Endometrial microvascular endothelial cells (primary cell): ENCODE results near the gene DNAJC11. TPM values are rescaled to one million over a fixed set of nuclear protein-coding genes. Genes with fewer than 3 reads are reported as not detected.
"Not testable (repeated sequence)": the region's sequence is repeated elsewhere in the genome, so short reads cannot be mapped to it uniquely, and the experiment has no call there.

Experiments
- in situ Hi-C: cut with HindIII; loops from 2 replicates; pipeline ENCODE4 v1.10.0; 2017; ENCODE audit warnings: low sequenced_read_pairs, low pct_unique_long_range_greater_than_20kb; ENCODE audit errors: inconsistent ontology term
- total RNA-seq: library from RNA; depleted of rRNA; stranded (reverse); fragments of >200 nt; gene quantifications from one replicate; pipeline ENCODE4 v1.2.3, GENCODE V29; 2015; ENCODE audit errors: inconsistent ontology term

The DNAJC11 gene
- total RNA-seq, 1 donor from 2014 or later = 38.1 TPM

DNA sequence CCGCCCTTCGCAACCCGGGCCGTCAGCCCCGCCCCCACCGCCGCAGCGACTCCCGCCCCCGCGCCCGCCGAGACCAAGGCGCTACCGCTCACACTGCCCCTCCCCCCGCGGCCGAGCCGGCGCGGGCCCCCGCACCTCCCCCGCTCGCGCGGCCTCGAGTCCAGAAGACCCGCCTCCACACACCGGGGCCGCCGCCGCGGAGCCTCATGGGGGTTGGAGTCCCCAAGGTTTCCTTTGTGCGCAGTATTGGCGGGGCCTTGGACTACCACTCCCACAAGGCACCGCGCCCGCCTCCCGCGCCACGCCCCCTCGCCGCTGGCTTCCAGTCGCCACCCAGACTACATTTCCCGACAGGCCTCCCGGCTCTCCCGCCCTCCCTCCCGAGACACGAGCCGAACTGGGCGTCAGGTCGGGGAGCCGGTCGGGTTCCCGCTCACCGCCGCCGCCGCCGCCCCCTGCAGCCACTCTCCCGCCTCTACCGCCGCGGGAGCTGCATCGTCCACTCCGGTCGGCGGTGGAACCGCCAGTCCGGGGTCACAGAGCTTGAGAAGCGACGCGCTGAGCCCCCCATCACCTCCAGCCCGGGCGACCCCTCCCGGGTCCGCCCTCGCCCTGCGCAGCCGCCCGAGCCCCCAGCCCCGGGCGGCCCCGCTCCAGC, 88.1 kb downstream of the DNAJC11 start, which contains the start of gene PHF13:
PHF13 (plus strand) TSS at position 371 of the 658 bp plus-strand sequence. CDS start 336 bp downstream, outside the sequence.
- in situ Hi-C loops = no loop called here

DNA sequence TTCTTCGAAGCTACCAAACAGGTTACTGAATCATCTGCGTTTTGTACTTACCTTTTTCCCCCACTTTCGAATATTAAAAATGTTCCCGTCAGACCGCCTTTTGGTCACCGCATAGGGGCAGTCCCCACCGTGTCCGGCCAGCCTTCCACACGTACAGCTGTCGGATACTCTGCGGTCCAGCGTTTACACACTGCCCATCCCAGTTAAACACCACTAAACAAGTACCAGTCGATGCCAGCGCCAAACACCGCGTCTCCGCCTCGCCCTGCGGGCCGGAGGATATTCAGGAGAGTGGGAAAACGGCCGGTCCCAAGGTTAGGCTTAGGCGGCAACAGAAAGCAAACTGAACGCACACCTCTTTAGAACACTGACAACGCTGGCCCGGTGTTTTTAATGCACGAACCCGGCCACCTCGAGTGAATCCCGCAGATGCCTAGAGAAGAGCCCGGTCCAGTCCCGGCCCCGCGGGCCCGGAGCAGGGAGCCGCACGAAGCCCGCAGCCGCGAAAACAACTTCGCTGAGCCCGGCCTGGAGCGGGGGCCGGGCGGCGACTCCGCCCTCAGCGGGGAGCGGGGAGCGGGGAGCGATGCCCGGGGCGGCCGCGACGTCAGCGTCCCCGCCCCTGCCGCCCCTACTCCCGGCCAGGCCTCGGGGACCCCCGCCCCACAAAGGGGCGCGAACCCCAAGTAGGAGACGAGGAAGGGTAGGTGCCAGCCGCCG, 88.8 kb downstream of the DNAJC11 start:
- in situ Hi-C loops = no loop called here

DNA sequence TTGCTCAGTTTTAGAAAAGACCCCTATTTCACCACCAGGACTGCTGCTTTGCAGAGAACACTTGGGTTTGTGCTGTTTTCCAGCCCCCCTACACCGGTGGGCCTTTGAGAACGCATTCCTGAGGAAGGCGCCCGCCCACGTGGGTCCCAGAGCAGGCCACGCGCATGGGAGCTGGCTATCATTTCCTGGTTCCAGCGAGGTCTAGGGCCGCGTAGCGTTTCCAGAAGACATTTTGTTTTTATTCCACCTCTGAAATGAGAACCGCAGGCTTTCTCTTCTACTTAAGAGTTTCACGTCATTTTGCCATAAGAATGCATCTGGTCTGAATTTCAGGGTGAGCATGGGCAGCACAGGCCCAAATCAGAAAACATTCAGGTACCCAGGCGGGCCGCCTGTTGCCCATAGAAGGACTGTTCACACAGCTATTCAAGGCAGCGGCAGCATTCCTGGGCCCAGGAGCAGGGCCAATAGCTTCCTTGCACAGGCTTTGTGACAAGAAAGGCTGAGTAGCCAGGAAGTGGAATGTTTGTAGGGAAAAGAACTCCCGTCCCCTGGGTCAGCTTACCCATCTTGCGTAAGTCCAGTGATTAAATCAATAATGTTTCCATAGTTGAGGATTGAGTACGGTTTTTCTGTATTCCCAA, 97.6 kb downstream of the DNAJC11 start:
- in situ Hi-C loops = no loop called here

DNA sequence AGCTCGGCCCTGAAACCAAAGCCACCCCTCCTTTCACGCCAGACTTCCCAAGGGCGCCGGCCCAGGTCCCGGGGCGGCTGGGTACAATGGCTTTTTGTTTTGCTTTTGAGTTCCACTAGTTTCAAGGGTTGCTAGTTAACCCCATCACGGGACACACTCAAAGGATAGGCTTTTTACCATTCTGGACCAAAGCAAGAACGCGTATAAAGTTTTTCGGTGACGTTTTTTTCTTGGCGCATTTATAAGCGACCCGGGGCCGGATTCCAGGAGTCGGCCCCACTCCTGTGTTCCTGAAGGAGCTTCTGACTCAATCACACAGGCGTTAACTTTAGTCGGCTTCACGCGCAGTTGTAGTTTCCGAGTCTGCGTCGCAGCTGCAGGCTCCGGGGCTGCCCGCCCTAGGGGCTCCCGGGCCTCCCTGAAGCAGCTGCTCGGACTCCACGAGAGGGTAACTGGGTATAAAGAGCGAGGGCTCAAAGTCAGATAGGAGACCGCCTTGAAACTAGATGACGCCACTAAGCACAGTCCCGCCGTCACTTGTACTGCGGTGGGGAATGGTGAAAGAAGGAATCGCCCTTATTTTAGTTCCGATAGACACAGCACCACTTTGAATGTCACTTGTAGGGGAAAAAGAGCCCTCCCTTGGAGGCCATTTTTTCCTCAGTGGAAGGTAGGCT, 98.2 kb downstream of the DNAJC11 start:
- in situ Hi-C loops = no loop called here

DNA sequence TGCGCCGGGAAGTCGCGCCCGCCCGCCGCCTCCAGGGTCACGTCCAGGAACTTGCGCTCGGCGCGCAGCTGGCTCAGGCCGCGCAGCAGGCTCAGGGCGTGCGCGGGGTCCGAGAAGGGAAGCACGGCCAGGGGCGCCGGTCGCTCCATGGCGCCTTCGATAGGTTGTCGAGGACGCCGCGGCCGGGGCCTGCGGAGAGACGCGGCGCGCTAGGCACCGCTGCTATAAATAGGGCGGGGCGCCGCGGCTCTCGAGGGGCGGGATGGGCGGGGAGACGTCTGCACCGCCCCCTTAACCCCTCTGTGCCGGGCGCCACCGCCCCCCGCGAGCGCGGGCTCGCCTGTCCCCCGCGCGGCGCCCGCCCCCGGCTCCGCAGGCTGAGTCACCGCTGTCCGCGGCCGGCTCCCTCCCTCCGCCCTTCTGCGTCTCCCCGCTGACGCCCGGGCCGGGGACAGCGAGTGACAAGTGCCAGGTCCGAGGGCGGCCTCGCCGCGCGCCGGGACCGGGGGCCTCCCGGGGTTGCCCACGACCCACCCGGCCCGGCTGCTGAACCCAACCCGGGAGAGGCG, 98.9 kb downstream of the DNAJC11 start, which contains the start of gene KLHL21:
KLHL21 (minus strand) TSS at position 201 of the 569 bp plus-strand sequence; CDS start at position 149, 52 bp downstream.
- in situ Hi-C loops = no loop called here

DNA sequence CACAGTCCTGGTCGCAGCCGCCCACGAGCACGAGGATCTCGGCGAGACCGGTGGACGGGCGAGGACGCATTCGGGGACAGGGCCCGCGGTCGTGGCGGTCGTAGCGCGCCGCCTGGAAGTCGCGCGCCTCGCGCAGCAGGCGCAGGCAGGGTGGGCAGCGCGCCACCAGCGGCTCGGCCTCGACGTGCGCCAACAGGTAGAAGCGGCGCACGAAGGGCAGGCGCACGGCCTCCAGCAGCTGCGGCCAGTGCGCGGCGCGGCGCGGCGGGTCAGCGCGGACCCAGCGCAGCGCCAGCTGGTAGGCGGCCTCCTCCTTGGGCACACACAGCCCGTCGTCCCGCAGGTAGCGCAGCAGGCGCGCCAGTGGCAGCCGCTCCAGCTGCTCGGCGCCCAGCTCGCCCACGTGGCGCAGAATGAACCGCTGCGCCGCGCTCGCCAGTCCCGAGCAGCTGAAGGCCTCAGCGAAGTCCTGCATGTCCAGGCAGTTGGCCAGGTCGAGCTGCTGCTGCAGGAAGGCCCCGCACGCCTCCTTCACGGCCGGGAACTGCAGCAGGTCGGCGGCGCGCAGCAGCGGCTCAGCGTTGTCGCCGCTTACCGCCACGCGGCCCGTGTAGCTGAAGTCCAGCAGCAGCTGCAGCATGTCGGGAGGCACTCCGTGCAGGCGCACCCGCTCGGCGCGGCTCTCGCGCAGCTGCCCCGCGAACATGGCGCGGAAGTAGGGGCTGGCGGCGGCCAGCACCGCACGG, 99.5 kb downstream of the DNAJC11 start:
- in situ Hi-C loops = no loop called here

DNA sequence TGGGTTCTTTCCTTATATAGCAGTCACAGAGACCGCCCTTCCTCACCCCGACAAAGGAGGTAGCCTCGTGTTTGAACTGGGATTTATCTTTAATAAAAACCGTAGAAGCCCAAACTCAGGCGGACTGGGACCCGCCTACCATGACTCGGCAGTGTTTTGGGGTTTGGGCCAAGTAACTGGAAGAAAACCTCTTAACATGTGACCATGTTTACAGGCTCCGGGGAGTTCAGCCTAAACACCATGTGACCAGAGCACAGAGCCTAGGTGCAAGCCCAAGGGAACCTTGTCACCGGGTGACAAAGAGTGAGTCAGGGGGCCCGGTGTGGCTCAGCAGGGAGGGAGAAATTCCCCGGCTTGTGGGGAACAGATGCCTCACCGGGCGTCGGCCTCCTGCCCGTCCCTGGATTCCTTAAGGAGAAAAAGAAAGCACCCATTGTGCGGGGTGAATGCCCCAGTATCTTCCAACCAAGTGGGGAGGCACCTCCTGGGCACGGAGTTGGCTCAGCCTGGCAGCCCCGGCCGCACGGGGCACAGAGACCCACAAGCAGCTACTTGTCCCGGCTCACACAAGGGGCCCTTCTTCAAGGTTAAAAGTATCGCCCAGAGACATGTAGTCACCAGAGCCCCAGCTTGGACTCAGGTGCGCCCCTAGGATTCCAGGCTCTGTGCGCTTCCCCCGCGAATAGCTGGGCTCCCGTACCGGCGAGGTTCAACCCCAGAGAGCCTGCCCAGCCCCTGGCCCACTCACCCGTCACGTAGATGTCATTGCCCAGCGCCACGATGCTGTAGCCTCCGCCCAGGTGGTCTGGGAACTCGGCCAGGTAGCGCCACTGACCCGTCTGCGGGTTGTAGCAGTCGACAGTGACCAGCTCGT, 100.3 kb downstream of the DNAJC11 start:
- in situ Hi-C loops = no loop called here

DNA sequence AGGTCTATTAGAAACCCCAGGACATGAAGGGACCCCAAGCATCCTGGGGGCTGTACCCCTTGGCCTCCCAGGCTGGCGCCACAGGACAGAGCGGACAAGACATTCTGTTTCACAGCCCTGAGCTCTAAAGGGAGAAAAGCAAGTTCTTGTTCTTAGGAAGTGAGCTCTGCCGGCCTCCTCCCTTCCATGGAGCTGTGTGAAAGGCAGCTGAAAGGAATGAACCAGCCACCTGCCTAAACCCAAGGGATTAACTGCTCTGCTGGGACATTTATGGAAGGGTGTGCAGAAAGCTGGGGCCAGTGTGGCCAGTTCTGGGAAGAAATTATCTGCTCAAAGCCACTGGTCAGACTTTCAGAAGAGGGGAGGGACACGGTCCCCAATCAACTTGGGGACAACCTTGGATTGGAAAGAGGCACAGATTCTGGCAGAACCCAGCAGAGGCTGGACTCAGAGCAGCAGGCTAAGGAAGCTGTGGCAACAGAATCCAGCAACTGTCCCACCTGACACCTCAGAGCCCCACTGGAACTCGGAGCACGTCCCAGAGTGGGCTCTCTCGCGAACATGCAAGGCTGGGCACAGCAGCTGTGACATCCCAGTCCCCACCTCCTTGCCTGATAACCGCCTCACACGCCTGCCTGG, 101.1 kb downstream of the DNAJC11 start:
- in situ Hi-C loops = no loop called here

DNA sequence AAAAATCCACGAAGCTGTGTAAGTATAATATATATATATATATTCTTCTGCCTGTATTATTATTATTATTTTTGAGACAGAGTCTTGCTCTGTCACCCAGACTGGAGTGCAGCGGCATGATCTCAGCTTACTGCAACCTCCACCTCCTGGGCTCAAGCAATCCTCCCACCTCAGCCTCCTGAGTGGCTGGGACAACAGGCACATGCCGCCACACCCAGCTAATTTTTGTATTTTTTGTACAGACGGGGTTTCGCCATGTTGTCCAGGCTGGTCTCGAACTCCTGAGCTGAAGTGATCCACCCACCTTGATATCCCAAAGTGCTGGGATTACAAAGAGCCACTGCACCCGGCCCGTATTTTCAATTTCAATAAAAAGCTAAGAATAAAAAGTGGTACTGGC, 101.6 kb downstream of the DNAJC11 start:
- in situ Hi-C loops = not testable (repeated sequence)

DNA sequence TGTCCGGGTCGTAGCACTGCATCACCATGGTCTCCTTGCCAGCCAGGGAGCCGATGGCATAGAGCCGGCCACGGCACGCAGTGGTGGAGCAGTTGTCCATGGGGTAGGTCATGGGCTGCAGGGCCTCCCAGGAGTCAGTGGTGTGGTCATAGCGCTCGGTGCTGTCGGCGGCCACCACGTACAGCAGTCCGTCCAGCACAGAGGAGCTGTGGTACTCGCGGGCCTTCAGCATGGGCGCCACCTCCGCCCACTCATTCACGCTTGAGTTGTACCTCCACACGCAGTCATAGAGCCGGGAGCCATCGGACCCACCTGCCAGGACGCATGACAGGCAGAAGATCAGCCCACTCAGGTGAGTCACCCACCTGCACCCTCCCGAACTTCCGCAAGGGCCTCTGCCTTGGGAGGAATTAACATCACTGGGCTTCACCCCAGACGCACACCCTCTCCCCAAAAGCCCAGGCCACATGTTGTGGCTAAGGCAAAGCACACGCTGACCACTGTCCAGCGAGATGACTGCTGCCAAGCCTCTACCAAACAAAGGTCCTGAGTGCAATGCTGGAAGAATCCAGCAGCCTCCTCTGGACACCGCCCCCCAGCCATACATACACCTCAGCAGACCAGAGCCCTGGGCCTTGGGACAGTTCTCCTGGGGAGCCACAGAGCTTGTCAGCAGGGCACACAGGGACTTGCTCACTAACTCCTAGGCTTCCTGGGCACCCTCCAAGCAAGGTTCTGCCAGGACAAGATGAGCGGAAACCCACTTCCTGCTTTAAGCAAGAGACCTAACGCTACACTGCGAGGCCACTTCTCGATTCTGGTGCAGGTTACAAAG, 102.3 kb downstream of the DNAJC11 start:
- in situ Hi-C loops = no loop called here

DNA sequence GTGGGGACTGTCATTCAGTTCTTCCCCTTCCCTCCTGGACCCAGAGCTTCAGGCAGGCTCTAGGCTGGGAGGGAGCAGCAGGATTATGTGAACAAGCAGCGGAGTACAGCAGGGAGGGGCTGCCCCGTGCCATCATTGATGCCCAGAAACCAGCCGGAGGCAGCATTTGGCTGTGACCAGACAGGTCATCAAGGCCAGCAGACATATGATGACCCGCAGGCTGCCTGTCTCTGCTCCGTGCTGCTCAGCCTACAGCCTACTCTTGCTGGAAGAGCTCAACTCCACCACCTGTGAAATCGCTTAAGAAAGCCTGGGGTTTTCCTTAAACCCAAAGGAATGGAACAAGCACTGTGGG, 103.9 kb downstream of the DNAJC11 start:
- in situ Hi-C loops = no loop called here

DNA sequence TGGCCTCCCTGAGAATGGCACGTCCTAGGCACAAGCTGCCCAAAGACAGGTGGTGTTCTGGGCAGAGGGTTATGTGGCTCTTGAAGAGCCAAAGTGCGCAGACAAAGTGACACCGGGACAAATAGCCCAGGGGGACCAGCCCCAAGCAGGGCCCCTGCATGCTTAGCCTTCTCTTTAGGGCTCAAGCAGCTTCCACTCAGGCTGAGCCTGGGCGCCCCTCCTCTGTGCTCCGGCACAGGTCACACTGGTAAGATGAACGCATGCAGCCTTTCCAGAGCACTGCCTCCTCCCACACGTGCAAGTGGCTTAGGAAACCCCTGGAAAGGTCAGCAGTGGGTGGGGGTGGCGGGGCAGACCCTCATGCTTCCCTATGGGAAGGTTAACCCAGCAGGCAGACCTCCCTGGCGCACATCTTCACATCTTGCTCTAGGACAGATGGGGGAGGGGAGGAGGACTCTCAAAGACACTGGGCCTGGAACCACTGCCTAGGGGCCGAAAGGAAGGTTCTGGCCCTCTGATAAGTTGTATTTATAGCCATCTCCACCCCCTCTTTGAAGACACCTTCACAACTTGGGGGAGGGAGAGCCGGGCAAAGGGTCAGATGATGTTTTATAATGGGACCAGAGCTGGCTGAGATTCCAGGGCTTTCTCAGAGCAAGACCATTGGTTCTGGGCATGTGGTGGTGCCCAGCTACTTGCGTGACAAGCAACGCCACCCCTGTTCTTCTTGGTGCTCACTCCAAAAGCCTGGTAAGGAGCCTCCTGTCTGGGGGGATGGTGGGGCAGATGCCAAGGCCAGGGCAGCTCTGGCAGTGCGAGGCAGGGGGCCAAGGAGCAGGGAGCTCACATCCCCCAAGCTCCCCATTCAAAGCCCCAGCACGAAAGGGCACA, 104.5 kb downstream of the DNAJC11 start:
- in situ Hi-C loops = no loop called here

DNA sequence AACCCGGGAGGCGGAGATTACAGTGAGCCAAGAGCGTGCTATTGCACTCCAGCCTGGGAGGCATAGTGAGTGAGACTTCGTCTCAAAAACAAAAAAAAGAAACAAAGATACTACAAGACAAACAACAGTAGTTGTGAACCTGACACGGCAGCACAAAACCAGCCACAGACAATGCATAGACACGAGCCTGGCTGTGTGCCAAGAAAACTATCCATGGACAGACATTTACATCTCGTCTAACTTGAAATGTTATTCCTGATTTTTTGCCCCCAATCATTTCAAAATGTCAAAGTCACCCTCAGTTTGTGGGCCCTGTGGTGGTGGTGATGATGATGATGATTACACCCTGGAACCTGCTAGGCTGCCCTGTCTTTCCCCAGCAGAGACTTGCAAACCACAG, 105.3 kb downstream of the DNAJC11 start:
- in situ Hi-C loops = no loop called here

DNA sequence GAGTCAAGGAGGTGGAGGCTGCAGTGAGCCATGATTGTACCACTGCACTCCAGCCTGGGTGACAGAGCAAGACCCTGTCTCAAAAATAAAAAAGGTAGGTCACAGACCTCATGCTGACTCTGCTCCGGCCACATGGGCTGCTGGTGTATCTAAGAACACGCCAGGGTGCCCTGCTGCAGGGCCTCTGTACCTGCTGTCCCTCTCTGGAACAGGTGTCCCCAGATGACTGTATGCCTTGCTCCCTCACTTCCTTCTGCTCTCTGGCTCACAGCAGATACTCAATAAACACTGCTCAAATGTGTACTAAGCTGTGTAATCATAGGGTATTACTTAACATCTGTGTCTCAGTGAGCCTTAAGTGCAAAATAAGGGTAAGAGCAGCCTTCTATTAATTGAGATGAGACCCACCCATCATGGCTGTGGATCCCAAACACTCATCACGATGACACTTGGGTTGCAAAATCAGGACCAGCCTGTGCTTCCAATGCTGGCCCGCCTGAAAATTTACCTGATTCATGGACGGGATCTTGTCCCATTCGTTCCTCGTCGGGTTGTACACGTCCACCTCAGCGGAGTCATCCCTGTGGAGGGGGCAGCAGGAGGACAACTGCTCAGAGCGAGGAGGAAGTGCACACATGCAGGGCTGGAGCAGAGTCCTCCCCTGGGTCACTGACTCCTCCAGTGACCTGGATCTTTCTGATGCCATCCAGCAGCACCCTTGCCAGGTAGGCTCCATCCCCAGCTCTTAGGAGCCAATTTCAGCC, 106.5 kb downstream of the DNAJC11 start:
- in situ Hi-C loops = no loop called here

DNA sequence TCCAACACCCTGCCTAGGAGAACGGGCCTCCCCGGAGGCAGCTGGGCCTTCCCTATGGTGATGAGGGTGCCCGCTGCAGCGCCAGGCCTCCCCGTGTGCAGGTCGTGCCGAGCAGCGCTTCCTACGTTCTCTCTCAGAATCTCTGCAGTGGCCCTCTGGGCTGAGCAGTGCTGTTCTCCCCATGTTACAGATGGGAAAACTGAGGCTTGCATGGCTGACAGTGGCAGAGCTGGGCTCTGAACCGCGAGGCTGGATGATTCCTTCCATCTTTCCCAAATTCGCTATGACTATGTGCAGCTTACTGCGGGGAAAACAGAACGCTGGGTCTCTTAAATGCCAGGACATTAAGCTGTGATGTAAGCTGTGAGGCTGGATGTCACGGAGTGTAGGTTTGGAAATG, 107.8 kb downstream of the DNAJC11 start:
- in situ Hi-C loops = no loop called here
